ENCODE results near the gene TTC21A.

GRCh38 chr3:39173318-39174125 lies 66.0 kb downstream of the TTC21A start:
- no peak for TF ChIP-seq POLR2A (IDR thresholded peaks at IDR 0.05; ENCODE audit: low read depth, low read length)
- no peak for TF ChIP-seq POLR2AphosphoS5 (IDR thresholded peaks at IDR 0.05; ENCODE audit: low read depth, low read length)
- TF ChIP-seq POU2F2 (IDR thresholded peaks at IDR 0.05; ENCODE audit: low read depth, low read length) = no peak
- TF ChIP-seq TAF1 (IDR thresholded peaks at IDR 0.05; ENCODE audit: low read depth, low read length) = no peak
- no peak for TF ChIP-seq SPI1 (IDR thresholded peaks at IDR 0.05; ENCODE audit: low read depth, low read length)

Measured in GM12891 (cell line).